ENCODE results near the gene DIO3. TPM values are rescaled to one million over a fixed set of nuclear protein-coding genes. Genes with fewer than 3 reads are reported as not detected.
A peak's percentile ranks its signal among the peaks of the same experiment; 100 is the strongest.

Gene DIO3
- 1 to 10 TPM in 1 of 2 donors, under 1 TPM in 1; 0.82 to 6.9 TPM for total RNA-seq

DNA sequence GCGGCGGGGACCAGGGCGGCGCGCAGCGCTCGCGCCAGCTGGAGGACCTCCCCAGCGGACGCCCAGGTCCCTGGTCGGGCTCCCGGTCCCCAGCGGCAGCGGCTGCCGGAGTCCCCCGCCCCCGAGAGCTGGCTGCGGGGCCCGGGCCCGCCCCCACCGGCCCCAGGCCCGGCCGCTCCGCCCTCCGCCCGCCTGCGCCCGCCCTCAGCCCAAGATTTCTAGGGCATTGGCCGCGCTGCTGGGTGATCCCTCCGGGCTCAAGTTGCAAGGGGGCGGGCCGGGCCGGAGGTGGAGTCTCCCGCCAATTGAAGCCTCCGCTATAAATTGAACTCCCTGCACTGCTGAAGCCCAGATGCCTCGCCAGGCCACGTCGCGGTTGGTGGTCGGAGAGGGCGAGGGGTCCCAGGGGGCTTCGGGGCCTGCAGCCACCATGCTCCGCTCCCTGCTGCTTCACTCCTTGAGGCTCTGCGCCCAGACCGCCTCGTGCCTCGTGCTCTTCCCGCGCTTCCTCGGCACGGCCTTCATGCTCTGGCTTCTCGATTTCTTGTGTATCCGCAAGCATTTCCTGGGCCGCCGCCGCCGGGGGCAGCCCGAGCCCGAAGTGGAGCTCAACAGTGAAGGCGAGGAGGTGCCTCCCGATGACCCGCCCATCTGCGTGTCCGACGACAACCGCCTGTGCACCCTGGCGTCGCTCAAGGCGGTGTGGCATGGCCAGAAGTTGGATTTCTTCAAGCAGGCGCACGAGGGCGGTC lies at the start of gene DIO3:
DIO3 (plus strand) TSS at position 351 of the 752 bp plus-strand sequence.
- no peaks in the 10 kb centered on the region for H3K4me1 ChIP-seq (replicated peaks)
- intact Hi-C loops (cut with DNase I) = no loop called here
- TF ChIP-seq CTCF (IDR thresholded peaks at IDR 0.05) (no peak), POLR2AphosphoS5 (IDR thresholded peaks at IDR 0.05) (no peak), POLR2A (IDR thresholded peaks at IDR 0.05) (no peak)
- H3K9me3 ChIP-seq = no peaks in the 10 kb centered on the region
- H3K27ac ChIP-seq = no peak within 1 kb of the TSS
- H3K4me3 ChIP-seq = peak within 1 kb of the TSS; percentile 13 to 33
- peak; percentile 24 for DNase-seq (ENCODE audit: low spot score)
- H3K36me3 ChIP-seq = no peaks in the 10 kb centered on the region
- peaks cover 32% of the 10 kb centered on the region for H3K27me3 ChIP-seq (replicated peaks; ENCODE audit: insufficient read depth)
- 26% methylated on average over 42 of the region's 73 CpGs for WGBS

- Histone ChIP-seq H3K4me1 (replicated peaks) (no peaks in the 10 kb centered on the region), H3K4me3 (no peak overlapping the region), H3K27me3 (replicated peaks; ENCODE audit: insufficient read depth) (no peaks in the 10 kb centered on the region), H3K9me3 (no peaks in the 10 kb centered on the region), H3K36me3 (no peaks in the 10 kb centered on the region), H3K27ac (no peak overlapping the region)
- intact Hi-C loops (cut with DNase I) = no loop called here
- DNase-seq (ENCODE audit: low spot score) = no peak
- WGBS = 67% methylated on average over 20 of the region's 20 CpGs
- no peak for TF ChIP-seq CTCF (IDR thresholded peaks at IDR 0.05)
- TF ChIP-seq POLR2A (IDR thresholded peaks at IDR 0.05) = no peak
- TF ChIP-seq POLR2AphosphoS5 (IDR thresholded peaks at IDR 0.05) = no peak
Measured at GRCh38 chr14:101511620-101512375, 49.5 kb upstream of the DIO3 start.

- WGBS = 94% methylated on average over 9 of the region's 9 CpGs
Measured at GRCh38 chr14:101512376-101512695, 49.0 kb upstream of the DIO3 start.

GRCh38 chr14:101514136-101514535 lies 47.2 kb upstream of the DIO3 start:
- H3K9me3 ChIP-seq = no peaks in the 10 kb centered on the region
- WGBS = 85% methylated on average over 5 of the region's 5 CpGs
- intact Hi-C loops (cut with DNase I) = no loop called here

More at GRCh38 chr14:101512376-101512695, 49.0 kb upstream of the DIO3 start:
- H3K27ac ChIP-seq = no peak overlapping the region
- intact Hi-C loops (cut with DNase I) = no loop called here
- no peaks in the 10 kb centered on the region for H3K9me3 ChIP-seq
- H3K4me3 ChIP-seq = no peak overlapping the region
- no peak for DNase-seq (ENCODE audit: low spot score)
- no peak for TF ChIP-seq POLR2A (IDR thresholded peaks at IDR 0.05)
- no peak for TF ChIP-seq POLR2AphosphoS5 (IDR thresholded peaks at IDR 0.05)
- TF ChIP-seq CTCF (IDR thresholded peaks at IDR 0.05) = no peak
- H3K4me1 ChIP-seq (replicated peaks) = no peaks in the 10 kb centered on the region
- no peaks in the 10 kb centered on the region for H3K36me3 ChIP-seq
- no peaks in the 10 kb centered on the region for H3K27me3 ChIP-seq (replicated peaks; ENCODE audit: insufficient read depth)

More at GRCh38 chr14:101514136-101514535, 47.2 kb upstream of the DIO3 start:
- DNase-seq (ENCODE audit: low spot score) = no peak
- no peaks in the 10 kb centered on the region for H3K27me3 ChIP-seq (replicated peaks; ENCODE audit: insufficient read depth)
- no peak overlapping the region for H3K4me3 ChIP-seq
- H3K27ac ChIP-seq = no peak overlapping the region
- H3K36me3 ChIP-seq = no peaks in the 10 kb centered on the region
- no peaks in the 10 kb centered on the region for H3K4me1 ChIP-seq (replicated peaks)
- no peak for TF ChIP-seq POLR2A (IDR thresholded peaks at IDR 0.05)
- TF ChIP-seq CTCF (IDR thresholded peaks at IDR 0.05) = no peak
- TF ChIP-seq POLR2AphosphoS5 (IDR thresholded peaks at IDR 0.05) = no peak
